Right renal pelvis (tissue), 4 donors: ENCODE measurements around the gene MORN1. TPM values are rescaled to one million over a fixed set of nuclear protein-coding genes. Genes with fewer than 3 reads are reported as not detected.

Experiments
- DNase-seq, 4 donors: peaks; one replicate each; pipeline ENCODE4 v3.0.0-alpha.2; 2013; ENCODE audit warnings: low read depth in 4 of 4, low spot score in 3 of 4, missing footprints in 1 of 4
- polyA plus RNA-seq, 4 donors: library from polyadenylated mRNA; unstranded; fragments of 120-200 nt; gene quantifications; one replicate each; pipeline ENCODE4 v1.2.1, GENCODE V29; 2013; ENCODE audit not compliant: insufficient read length in 4 of 4

Gene MORN1
- polyA plus RNA-seq, 4 donors, result 10.0 to 15.6 (median 11.5) TPM

- no peak for DNase-seq
Observed at GRCh38 chr1:2375923-2376260, 15.5 kb downstream of the MORN1 start.

GRCh38 chr1:2375246-2375922, 16.0 kb downstream of the MORN1 start:
- no peak for DNase-seq

- DNase-seq, result no peak
Observed at GRCh38 chr1:2374252-2375155, 16.9 kb downstream of the MORN1 start.

- no peak for DNase-seq
Observed at GRCh38 chr1:2373551-2374251, 17.7 kb downstream of the MORN1 start.

- DNase-seq, result no peak
Observed at GRCh38 chr1:2372551-2373490, 18.5 kb downstream of the MORN1 start.

- no peak for DNase-seq
Observed at GRCh38 chr1:2368053-2368744, 23.2 kb downstream of the MORN1 start.

GRCh38 chr1:2363847-2364513, 27.4 kb downstream of the MORN1 start:
- DNase-seq, result no peak

GRCh38 chr1:2360588-2361364, 30.6 kb downstream of the MORN1 start:
- DNase-seq, result no peak

- DNase-seq, result no peak
Observed at GRCh38 chr1:2358651-2359640, 32.4 kb downstream of the MORN1 start.

- no peak for DNase-seq
Observed at GRCh38 chr1:2358072-2358471, 33.3 kb downstream of the MORN1 start.

GRCh38 chr1:2356911-2357845, 34.2 kb downstream of the MORN1 start:
- no peak for DNase-seq

GRCh38 chr1:2356401-2356800, 35.0 kb downstream of the MORN1 start:
- DNase-seq, result no peak

GRCh38 chr1:2355373-2356261, 35.7 kb downstream of the MORN1 start:
- DNase-seq, result no peak

GRCh38 chr1:2354511-2355372, 36.6 kb downstream of the MORN1 start:
- DNase-seq, result no peak
